ENCODE measurements around the gene MGLL. TPM values are rescaled to one million over a fixed set of nuclear protein-coding genes. Genes with fewer than 3 reads are reported as not detected.
"Not testable (repeated sequence)": the region's sequence is repeated elsewhere in the genome, so short reads cannot be mapped to it uniquely, and the experiment has no call there.

Gene MGLL
- total RNA-seq, 1 donor from 2014 or later = 82.2 TPM

- no peak for TF ChIP-seq CTCF (conservative IDR thresholded peaks at IDR 0.05; ENCODE audit: low read depth, low read length)
- no peak overlapping the region for H3K4me3 ChIP-seq (ENCODE audit: low read depth, low read length)
- no peak for DNase-seq (ENCODE audit: low read depth)
These were observed 113.5 kb downstream of the MGLL start for GRCh38 chr3:127708837-127709236.

GRCh38 chr3:127707851-127708411 lies 114.4 kb downstream of the MGLL start:
- DNase-seq (ENCODE audit: low read depth) = no peak
- no peak overlapping the region for H3K4me3 ChIP-seq (ENCODE audit: low read depth, low read length)
- TF ChIP-seq CTCF (conservative IDR thresholded peaks at IDR 0.05; ENCODE audit: low read depth, low read length) = no peak

- TF ChIP-seq CTCF (conservative IDR thresholded peaks at IDR 0.05; ENCODE audit: low read depth, low read length) = no peak
- no peak overlapping the region for H3K4me3 ChIP-seq (ENCODE audit: low read depth, low read length)
- no peak for DNase-seq (ENCODE audit: low read depth)
These were observed 115.4 kb downstream of the MGLL start for GRCh38 chr3:127706785-127707351.

GRCh38 chr3:127706312-127706711 lies 116.0 kb downstream of the MGLL start:
- no peak overlapping the region for H3K4me3 ChIP-seq (ENCODE audit: low read depth, low read length)
- no peak for TF ChIP-seq CTCF (conservative IDR thresholded peaks at IDR 0.05; ENCODE audit: low read depth, low read length)
- DNase-seq (ENCODE audit: low read depth) = no peak

GRCh38 chr3:127704840-127705239 lies 117.5 kb downstream of the MGLL start:
- not testable (repeated sequence) for DNase-seq (ENCODE audit: low read depth); H3K4me3 ChIP-seq (ENCODE audit: low read depth, low read length)

GRCh38 chr3:127702151-127702578 lies 120.2 kb downstream of the MGLL start:
- no peak for TF ChIP-seq CTCF (conservative IDR thresholded peaks at IDR 0.05; ENCODE audit: low read depth, low read length)
- DNase-seq (ENCODE audit: low read depth) = no peak
- no peak overlapping the region for H3K4me3 ChIP-seq (ENCODE audit: low read depth, low read length)

GRCh38 chr3:127701280-127701911 lies 120.9 kb downstream of the MGLL start:
- TF ChIP-seq CTCF (conservative IDR thresholded peaks at IDR 0.05; ENCODE audit: low read depth, low read length) = no peak
- DNase-seq (ENCODE audit: low read depth) = no peak
- H3K4me3 ChIP-seq (ENCODE audit: low read depth, low read length) = no peak overlapping the region
